Measurements from ENCODE around the gene CFAP91. TPM values are rescaled to one million over a fixed set of nuclear protein-coding genes. Genes with fewer than 3 reads are reported as not detected.

The CFAP91 gene
- total RNA-seq, 2 donors from 2014 or later = 5.1 to 9.8 TPM

GRCh38 chr3:119657887-119658702, 44.7 kb upstream of the CFAP91 start:
- Histone ChIP-seq H3K9me3 (ENCODE audit: control insufficient read depth, low read length) (no peaks in the 10 kb centered on the region), H3K4me3 (ENCODE audit: low read length) (no peak overlapping the region), H3K4me1 (ENCODE audit: control insufficient read depth, insufficient read depth, low read length) (no peaks in the 10 kb centered on the region), H3K27ac (ENCODE audit: low read depth, low read length) (no peak overlapping the region), H3K27me3 (ENCODE audit: control insufficient read depth, insufficient read depth, low read length, poor library complexity, severe bottlenecking) (no peaks in the 10 kb centered on the region), H3K9ac (ENCODE audit: extremely low read depth, low read length, poor library complexity, severe bottlenecking) (no peak overlapping the region), H3K36me3 (ENCODE audit: control insufficient read depth, insufficient read depth, low read length) (no peaks in the 10 kb centered on the region)
- Mint-ChIP-seq H3K27ac (no peak overlapping the region), H3K4me3 (no peak overlapping the region), H3K4me1 (peaks cover 5% of the 10 kb centered on the region), H3K27me3 (ENCODE audit: insufficient read depth) (no peaks in the 10 kb centered on the region), H3K9me3 (no peaks in the 10 kb centered on the region), H3K36me3 (ENCODE audit: low read depth) (no peaks in the 10 kb centered on the region)
- 71 to 93% methylated on average over 3 to 4 of the region's 4 CpGs for WGBS, 2 experiments (ENCODE audit: insufficient coverage in 1 of 2, insufficient read length in 1 of 2)
- TF ChIP-seq, protein P1, sequence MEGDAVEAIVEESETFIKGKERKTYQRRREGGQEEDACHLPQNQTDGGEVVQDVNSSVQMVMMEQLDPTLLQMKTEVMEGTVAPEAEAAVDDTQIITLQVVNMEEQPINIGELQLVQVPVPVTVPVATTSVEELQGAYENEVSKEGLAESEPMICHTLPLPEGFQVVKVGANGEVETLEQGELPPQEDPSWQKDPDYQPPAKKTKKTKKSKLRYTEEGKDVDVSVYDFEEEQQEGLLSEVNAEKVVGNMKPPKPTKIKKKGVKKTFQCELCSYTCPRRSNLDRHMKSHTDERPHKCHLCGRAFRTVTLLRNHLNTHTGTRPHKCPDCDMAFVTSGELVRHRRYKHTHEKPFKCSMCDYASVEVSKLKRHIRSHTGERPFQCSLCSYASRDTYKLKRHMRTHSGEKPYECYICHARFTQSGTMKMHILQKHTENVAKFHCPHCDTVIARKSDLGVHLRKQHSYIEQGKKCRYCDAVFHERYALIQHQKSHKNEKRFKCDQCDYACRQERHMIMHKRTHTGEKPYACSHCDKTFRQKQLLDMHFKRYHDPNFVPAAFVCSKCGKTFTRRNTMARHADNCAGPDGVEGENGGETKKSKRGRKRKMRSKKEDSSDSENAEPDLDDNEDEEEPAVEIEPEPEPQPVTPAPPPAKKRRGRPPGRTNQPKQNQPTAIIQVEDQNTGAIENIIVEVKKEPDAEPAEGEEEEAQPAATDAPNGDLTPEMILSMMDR (conservative IDR thresholded peaks at IDR 0.05) = no peak
- DNase-seq = no peak

DNA sequence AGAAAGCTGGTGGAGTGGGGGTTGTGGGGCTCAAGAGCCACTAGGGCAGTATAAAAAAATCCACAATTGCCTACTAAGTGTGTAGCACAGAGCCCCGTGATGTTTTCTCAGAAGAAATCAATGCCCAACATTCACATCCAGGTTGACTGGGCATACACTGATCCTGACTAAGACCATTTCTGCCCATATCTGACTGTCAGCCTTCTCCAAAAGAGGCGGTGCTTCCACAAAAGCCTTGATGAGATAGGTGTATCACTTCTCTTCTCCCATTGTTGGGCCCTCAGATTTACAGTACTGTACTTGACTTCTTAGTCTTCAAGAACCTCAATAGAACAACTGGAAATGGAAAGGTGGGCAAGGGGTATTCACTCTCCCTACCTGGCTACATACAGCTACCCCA, 43.8 kb upstream of the CFAP91 start:
- TF ChIP-seq, protein P1 (conservative IDR thresholded peaks at IDR 0.05) = no peak
- 91 to 95% methylated on average over 2 of the region's 2 CpGs for WGBS, 2 experiments (ENCODE audit: insufficient coverage in 1 of 2, insufficient read length in 1 of 2)
- H3K4me1 ChIP-seq (ENCODE audit: control insufficient read depth, insufficient read depth, low read length) = no peaks in the 10 kb centered on the region
- no peaks in the 10 kb centered on the region for H3K27me3 ChIP-seq (ENCODE audit: control insufficient read depth, insufficient read depth, low read length, poor library complexity, severe bottlenecking)
- no peaks in the 10 kb centered on the region for H3K9me3 ChIP-seq (ENCODE audit: control insufficient read depth, low read length)
- no peaks in the 10 kb centered on the region for H3K36me3 ChIP-seq (ENCODE audit: control insufficient read depth, insufficient read depth, low read length)
- H3K27me3 Mint-ChIP-seq (ENCODE audit: insufficient read depth) = no peaks in the 10 kb centered on the region
- no peaks in the 10 kb centered on the region for H3K9me3 Mint-ChIP-seq
- H3K4me3 ChIP-seq (ENCODE audit: low read length) = no peak overlapping the region
- H3K4me3 Mint-ChIP-seq = no peak overlapping the region
- peaks cover 5% of the 10 kb centered on the region for H3K4me1 Mint-ChIP-seq
- no peak overlapping the region for H3K9ac ChIP-seq (ENCODE audit: extremely low read depth, low read length, poor library complexity, severe bottlenecking)
- H3K27ac ChIP-seq (ENCODE audit: low read depth, low read length) = no peak overlapping the region
- no peak for DNase-seq
- no peaks in the 10 kb centered on the region for H3K36me3 Mint-ChIP-seq (ENCODE audit: low read depth)
- H3K27ac Mint-ChIP-seq = no peak overlapping the region

GRCh38 chr3:119659606-119660291, 43.1 kb upstream of the CFAP91 start:
- DNase-seq = no peak
- H3K36me3 ChIP-seq (ENCODE audit: control insufficient read depth, insufficient read depth, low read length) = no peaks in the 10 kb centered on the region
- Mint-ChIP-seq H3K4me1 (peaks cover 5% of the 10 kb centered on the region), H3K9me3 (no peaks in the 10 kb centered on the region), H3K4me3 (no peak overlapping the region), H3K27me3 (ENCODE audit: insufficient read depth) (no peaks in the 10 kb centered on the region), H3K36me3 (ENCODE audit: low read depth) (no peaks in the 10 kb centered on the region), H3K27ac (no peak overlapping the region)
- TF ChIP-seq, protein P1 (conservative IDR thresholded peaks at IDR 0.05) = no peak
- no peak overlapping the region for H3K9ac ChIP-seq (ENCODE audit: extremely low read depth, low read length, poor library complexity, severe bottlenecking)
- no peaks in the 10 kb centered on the region for H3K27me3 ChIP-seq (ENCODE audit: control insufficient read depth, insufficient read depth, low read length, poor library complexity, severe bottlenecking)
- H3K4me3 ChIP-seq (ENCODE audit: low read length) = no peak overlapping the region
- H3K9me3 ChIP-seq (ENCODE audit: control insufficient read depth, low read length) = no peaks in the 10 kb centered on the region
- H3K4me1 ChIP-seq (ENCODE audit: control insufficient read depth, insufficient read depth, low read length) = no peaks in the 10 kb centered on the region
- WGBS, 2 experiments (ENCODE audit: insufficient coverage in 1 of 2, insufficient read length in 1 of 2) = 82 to 90% methylated on average over 4 to 9 of the region's 9 CpGs
- H3K27ac ChIP-seq (ENCODE audit: low read depth, low read length) = no peak overlapping the region

Data from endodermal cell (in vitro differentiated cells).